HS-27A (cell line): Measurements from ENCODE around the gene PCNT.

Experiments used
- DNase-seq: peaks from one replicate; pipeline ENCODE4 v3.0.0-alpha.2; 2012; ENCODE audit warnings: low read depth, missing footprints

The PCNT gene

DNA sequence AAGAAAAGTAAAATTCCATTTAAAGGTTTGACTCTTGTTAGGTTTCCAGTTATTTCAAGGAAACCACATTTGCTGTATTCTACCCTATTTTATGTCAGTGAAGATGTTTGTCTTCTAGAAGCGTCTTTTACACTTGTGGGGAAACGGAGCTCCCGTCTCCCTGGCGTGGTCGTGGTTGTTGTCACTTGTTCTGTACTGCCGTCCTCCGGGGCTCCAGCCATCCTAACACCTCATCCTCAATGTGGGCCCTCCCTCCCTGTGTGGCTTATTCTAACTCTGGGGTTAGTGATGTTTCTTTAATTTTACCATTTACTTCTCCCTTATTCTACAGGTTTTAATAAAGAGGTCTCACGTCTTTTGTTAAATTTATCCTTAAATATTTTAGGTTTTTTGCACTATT is 82.0 kb downstream of the PCNT start:
- DNase-seq: no peak

GRCh38 chr21:46409641-46410406 is 85.9 kb downstream of the PCNT start:
- no peak for DNase-seq

GRCh38 chr21:46410516-46410915 is 86.6 kb downstream of the PCNT start:
- no peak for DNase-seq

DNA sequence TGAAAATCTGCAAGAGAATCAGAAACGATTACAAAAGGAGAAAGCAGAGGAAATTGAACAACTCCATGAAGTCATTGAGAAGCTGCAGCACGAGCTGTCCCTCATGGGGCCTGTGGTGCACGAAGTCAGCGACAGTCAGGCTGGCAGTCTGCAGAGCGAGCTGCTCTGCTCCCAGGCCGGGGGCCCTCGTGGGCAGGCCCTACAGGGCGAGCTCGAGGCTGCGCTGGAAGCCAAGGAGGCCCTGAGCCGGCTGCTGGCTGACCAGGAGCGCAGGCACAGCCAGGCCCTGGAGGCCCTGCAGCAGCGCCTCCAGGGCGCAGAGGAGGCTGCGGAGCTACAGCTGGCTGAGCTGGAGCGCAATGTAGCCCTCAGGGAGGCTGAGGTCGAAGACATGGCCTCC is 87.3 kb downstream of the PCNT start:
- no peak for DNase-seq

- no peak for DNase-seq
Observed at GRCh38 chr21:46411691-46412090, 87.7 kb downstream of the PCNT start.

DNA sequence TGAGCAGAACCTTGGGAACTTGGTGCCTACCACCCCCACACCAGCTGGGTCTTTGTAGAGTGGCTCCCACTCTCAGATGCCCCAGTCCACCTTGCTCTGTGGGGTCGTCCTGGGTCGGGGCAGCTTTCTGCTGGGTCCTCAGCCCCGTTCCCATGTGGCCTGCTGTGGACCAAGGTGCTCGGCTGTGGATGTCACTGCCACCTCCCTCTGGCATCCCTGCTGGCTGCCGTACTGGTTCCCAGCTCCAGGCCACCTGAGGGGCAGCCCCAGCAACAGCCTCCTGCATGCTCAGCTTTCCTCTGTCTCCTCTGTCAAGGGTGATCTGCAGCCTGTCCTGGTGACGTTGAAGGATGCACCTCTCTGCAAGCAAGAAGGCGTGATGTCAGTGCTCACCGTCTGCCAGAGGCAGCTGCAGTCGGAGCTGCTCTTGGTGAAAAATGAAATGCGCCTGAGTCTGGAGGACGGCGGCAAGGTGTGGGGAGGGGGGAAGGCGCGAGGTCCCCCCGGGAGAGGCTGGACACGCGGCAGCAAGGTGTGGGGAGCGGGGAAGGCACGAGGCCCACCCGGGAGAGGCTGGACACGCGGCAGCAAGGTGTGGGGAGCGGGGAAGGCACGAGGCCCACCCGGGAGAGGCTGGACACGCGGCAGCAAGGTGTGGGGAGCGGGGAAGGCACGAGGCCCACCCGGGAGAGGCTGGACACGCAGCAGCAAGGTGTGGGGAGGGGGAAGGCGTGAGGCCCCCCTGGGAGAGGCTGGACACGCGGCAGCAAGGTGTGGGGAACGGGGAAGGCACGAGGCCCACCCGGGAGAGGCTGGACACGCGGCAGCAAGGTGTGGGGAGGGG is 88.8 kb downstream of the PCNT start:
- no peak for DNase-seq

DNA sequence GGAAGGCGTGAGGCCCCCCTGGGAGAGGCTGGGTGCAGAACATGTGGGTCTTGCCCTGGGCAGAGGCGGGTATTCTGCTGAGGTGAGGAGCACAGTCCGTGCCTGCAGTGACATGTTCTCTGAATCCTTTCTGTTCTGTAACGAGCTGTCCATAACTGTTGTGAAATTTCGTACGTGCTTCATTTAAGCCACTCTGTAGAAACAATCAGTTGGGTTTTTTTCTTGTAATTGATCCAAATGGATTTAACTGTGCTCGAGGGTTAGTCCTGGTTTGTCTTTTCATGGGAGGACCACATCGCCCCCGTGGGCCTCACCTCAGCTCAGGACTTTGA is 89.4 kb downstream of the PCNT start:
- no peak for DNase-seq

DNA sequence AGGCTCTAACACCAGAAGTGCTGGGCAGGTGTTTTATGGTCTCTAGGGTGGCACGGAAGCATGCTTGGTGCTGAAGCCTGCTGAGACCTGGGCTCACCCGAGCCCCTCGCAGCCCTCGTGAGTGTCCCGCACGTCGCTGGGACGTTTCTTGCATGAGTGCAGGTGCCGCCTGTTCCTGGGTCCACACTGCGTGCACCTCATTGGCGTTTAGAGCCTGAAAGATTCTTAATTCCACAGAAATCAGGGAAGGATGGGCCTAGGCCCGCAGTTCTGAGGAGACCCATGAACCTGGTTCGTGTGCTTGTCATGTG is 91.0 kb downstream of the PCNT start:
- DNase-seq: no peak

GRCh38 chr21:46416551-46416950 is 92.6 kb downstream of the PCNT start:
- no peak for DNase-seq

- no peak for DNase-seq
Observed at GRCh38 chr21:46418265-46418946, 94.5 kb downstream of the PCNT start.

DNA sequence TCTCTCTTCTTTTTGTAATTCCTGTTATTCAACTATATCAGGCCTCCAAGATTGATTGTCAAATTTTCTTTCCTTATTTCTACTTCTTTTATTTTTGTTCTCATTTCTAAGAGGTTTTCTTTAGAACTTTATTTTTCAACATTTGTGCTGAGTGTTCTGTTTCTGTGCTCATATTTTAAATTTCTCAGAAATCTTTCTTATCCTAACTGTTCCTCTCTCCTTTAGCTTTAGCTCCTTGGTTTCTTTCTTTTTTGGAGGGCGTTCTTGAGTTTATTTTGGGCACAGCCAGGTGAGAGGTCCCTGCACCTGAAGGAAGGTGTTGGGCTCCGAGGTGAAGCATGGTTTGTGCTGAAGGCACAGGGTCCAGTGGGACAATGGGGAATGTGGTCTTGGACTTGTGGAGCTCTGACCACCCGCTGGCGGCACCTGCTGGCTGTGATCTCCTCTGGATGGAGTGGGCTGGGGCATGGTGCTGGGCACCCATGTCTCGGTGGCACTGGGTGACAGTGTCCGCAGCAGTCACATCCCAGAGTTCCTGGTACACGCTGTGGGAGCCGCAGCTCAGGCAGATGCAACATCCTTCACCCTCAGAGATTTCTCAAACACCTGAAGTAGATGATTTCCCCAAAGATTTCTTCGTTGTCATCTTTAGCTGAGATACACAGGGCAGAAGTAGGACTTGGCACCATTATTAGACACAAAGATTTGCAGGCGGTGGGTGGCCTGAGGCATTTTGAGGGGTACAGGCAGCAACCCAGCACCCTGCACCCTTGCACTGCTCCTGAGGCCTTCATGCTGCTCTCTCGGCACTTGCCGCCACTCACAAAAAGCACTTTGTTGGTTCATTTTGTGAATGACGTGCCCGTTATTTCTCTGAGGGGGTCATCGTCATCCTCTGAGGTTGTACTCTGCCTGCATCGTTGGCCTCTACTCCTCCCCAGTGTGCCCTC is 96.6 kb downstream of the PCNT start:
- no peak for DNase-seq

DNA sequence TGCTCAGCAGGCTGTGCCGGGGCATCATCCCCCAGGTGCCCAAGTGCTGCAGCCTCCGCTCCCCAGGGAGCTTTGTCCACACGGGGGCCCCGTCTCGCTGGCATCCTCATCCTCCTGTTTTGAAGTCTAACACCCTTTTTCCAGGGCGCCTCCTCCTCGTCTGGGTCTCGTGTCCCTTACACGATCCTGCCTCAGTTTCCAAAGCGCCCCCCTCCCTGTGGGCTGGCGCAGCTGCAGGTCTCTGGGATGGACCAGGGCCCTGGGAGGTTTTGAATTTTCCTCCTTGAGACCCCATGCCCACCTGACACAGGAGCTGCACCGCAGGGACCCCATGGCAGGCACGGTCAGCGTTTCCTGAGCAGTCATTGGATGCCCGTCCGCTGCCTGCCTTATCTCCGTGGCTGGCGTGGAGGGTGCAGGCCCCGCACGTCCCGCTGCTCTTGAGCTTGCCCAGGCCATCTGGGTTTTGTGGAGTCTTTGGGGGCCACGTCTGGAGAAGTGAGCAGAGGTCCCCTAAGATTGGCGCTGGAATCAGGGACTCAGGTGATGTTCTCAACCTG is 97.3 kb downstream of the PCNT start:
- DNase-seq: no peak

- no peak for DNase-seq
Observed at GRCh38 chr21:46421756-46422555, 98.0 kb downstream of the PCNT start.

GRCh38 chr21:46422636-46423241 is 98.8 kb downstream of the PCNT start:
- DNase-seq: no peak

GRCh38 chr21:46423546-46424038 is 99.6 kb downstream of the PCNT start:
- DNase-seq: no peak

GRCh38 chr21:46424039-46424591 is 100.2 kb downstream of the PCNT start:
- DNase-seq: no peak

DNA sequence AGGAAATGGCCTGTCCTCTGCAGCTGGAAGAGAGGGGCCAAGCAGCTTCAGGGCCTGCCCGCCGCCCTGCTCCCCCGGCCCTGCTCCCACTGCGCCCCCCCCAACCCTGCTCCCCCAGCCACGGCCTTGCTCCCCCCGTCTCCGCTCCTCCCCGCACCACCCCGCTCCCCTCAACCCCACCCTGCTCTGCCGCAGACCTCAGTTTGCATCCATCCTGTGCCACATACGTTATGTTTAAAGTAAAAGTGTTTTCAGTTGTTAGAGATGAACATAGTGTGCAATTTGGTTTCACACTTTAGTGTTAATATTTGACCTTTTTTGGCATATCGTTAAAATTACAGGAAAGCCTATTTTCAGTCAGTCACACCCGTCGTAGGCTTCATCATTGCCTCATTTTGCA is 100.7 kb downstream of the PCNT start:
- no peak for DNase-seq

DNA sequence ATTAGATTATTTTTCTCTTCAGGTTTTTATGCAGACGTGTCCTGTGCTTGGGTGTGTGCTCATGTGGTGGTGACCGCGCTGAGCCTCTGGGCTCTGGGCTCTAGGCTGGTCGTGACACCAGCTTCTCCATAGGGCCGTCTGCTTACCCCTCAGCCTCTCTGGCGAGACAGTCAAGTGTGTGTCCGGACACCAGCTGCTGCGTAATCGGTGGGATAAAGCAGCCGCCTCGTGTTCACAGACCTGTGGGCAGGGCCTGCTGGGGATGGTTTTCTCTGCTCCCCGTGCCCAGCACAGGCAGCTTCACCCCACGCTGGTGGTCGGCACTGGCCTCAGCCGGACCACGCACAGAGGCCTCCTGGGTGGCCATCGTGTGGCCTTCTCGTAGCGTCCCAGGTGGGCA is 101.1 kb downstream of the PCNT start:
- no peak for DNase-seq

DNA sequence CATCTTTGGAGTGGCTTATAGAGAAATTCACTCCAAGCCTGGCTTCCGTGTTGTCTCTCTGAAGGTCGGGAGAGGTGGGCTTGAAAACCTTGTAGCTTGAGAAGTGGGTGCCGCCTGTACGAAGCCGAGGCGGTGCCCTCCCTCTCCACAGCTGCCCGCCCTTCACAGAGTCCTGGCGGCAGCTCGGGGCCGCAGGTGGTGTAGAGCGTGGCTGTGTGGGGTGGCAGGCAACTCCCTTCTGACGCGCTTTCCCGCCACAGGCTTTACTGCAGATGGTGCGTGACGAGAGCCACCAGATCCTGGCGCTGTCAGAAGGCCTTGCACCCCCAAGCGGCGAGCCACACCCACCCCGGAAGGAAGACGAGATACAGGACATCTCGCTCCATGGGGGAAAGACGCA is 101.6 kb downstream of the PCNT start:
- DNase-seq: no peak
